ENCODE measurements around the gene GPX6. TPM values are rescaled to one million over a fixed set of nuclear protein-coding genes. Genes with fewer than 3 reads are reported as not detected.
"Not testable (repeated sequence)": the region's sequence is repeated elsewhere in the genome, so short reads cannot be mapped to it uniquely, and the experiment has no call there.

GPX6 gene
- total RNA-seq, 1 donor from 2014 or later = not detected

DNA sequence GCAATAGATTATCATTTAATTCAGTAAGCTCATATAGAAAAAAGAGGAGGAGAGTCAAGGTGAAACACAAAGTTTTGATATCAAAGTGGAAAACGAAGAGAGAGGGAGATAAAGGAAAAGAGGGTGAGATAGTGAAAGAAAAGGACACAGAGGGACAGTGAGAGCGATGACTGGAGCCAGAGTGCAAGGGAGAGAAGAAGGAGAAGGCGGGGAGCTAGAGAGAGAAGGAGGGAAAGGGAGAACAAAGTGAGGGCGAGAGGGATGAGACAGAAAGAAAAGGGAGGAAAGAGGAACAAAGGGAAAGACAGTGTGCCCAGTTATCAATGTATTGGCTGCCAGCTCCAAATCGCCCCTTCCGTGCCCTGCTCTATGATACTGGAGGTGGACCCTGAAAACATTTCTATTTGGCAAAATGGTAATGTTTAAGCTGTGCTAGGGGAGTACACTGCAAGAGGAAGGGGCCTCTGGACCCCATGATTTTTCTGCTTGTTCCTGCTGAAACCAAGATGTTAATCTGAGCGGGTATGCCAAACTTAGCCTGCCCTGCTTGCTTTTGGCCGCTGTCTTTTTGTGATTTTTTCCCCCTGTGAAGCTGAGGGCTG lies 37.9 kb upstream of the GPX6 start:
- peaks cover 5% of the 10 kb centered on the region for H3K9me3 Mint-ChIP-seq

DNA sequence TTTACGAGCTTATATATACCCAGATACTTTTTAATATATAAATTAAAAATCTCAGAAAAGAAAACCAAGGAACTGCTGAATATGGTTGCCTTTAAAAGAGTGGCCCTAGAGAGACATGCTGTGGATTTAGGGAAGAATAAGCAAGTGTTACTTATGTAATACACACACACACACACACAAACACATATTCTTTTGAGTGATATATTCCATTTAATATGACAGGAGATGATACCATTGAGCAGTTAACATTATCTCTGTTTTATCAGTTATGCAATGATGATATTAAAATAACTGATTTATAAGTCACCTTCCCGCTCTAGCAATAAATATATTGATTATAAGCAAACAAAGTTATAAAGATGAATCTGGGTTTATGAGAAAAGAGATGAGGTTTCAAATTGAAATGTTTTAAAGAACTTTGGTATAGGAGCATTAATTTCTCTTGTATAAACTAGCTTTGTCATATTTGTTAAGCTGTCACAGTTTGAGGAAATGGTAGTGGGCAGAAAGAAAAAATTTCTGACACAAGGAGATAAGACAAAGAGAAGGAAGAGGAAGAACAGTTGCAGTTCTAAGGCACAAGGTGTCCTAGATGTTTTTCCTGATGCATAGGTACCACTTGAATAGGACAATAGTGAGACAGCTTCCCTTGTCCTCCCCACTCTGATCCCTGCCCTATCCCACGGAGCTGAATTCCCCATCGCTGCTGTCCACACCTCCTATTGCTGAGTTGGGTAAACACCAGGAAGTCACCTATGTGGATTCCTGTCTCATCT lies 36.5 kb upstream of the GPX6 start:
- no peak overlapping the region for H3K27ac Mint-ChIP-seq
- no peaks in the 10 kb centered on the region for H3K36me3 Mint-ChIP-seq
- TF ChIP-seq, protein P1, sequence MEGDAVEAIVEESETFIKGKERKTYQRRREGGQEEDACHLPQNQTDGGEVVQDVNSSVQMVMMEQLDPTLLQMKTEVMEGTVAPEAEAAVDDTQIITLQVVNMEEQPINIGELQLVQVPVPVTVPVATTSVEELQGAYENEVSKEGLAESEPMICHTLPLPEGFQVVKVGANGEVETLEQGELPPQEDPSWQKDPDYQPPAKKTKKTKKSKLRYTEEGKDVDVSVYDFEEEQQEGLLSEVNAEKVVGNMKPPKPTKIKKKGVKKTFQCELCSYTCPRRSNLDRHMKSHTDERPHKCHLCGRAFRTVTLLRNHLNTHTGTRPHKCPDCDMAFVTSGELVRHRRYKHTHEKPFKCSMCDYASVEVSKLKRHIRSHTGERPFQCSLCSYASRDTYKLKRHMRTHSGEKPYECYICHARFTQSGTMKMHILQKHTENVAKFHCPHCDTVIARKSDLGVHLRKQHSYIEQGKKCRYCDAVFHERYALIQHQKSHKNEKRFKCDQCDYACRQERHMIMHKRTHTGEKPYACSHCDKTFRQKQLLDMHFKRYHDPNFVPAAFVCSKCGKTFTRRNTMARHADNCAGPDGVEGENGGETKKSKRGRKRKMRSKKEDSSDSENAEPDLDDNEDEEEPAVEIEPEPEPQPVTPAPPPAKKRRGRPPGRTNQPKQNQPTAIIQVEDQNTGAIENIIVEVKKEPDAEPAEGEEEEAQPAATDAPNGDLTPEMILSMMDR (conservative IDR thresholded peaks at IDR 0.05) = no peak
- peaks cover 31% of the 10 kb centered on the region for H3K27me3 Mint-ChIP-seq
- no peak for DNase-seq (ENCODE audit: extremely low spot score, unreplicated experiment)
- peaks cover 4% of the 10 kb centered on the region for H3K9me3 Mint-ChIP-seq
- H3K4me3 Mint-ChIP-seq = no peak overlapping the region
- H3K4me1 Mint-ChIP-seq (ENCODE audit: unreplicated experiment) = peaks cover 16% of the 10 kb centered on the region

More for the DNA sequence above, 37.9 kb upstream of the GPX6 start:
- H3K36me3 Mint-ChIP-seq = no peaks in the 10 kb centered on the region
- TF ChIP-seq, protein P1 (conservative IDR thresholded peaks at IDR 0.05) = no peak
- H3K4me3 Mint-ChIP-seq = peak overlapping the region; percentile 63
- peaks cover 16% of the 10 kb centered on the region for H3K4me1 Mint-ChIP-seq (ENCODE audit: unreplicated experiment)
- H3K27ac Mint-ChIP-seq = peak overlapping the region; percentile 75
- no peak for DNase-seq (ENCODE audit: extremely low spot score, unreplicated experiment)
- peaks cover 32% of the 10 kb centered on the region for H3K27me3 Mint-ChIP-seq

DNA sequence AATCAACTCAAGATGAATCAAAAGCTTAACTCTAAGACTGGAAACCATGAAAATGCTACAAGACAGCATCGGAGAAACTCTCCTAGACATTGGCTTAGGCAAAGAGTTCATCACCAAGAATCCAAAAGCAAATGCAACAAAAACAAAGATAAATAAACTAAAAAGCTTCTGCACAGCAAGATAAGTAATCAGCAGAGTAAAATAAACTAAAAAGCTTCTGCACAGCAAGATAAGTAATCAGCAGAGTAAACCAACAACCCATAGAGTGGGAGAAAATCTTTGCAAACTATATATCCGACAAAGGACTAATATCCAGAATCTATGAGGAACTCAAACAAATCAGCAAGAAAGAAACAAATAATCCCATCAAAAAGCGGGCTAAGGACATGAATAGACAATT lies 31.4 kb upstream of the GPX6 start:
- not testable (repeated sequence) for H3K36me3 Mint-ChIP-seq; DNase-seq (ENCODE audit: extremely low spot score, unreplicated experiment); H3K27ac Mint-ChIP-seq; H3K4me3 Mint-ChIP-seq; H3K9me3 Mint-ChIP-seq
- peaks cover 21% of the 10 kb centered on the region for H3K4me1 Mint-ChIP-seq (ENCODE audit: unreplicated experiment)
- peaks cover 16% of the 10 kb centered on the region for H3K27me3 Mint-ChIP-seq

DNA sequence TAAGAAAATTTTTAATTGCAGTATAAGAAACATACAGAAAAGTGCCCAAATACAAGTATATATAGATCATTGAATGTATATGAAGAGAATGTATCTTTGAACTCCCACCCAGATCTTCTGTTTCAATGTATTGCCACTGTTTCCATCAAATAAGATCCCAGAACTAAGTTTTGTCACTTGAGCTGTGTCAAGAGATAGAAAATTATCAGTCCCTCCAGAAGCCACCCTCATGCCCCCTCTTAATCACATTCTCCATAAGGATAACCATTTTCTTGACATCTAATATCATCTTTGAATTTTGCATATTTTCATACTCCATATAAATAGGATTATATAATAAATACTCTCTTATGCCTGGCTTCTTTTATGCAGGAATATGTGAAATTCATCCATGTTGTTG lies 30.4 kb upstream of the GPX6 start:
- Mint-ChIP-seq H3K4me3 (peak overlapping the region; percentile 37), H3K27me3 (peaks cover 16% of the 10 kb centered on the region), H3K9me3 (no peaks in the 10 kb centered on the region), H3K27ac (no peak overlapping the region), H3K4me1 (ENCODE audit: unreplicated experiment) (peaks cover 21% of the 10 kb centered on the region), H3K36me3 (no peaks in the 10 kb centered on the region)
- TF ChIP-seq, protein P1 (conservative IDR thresholded peaks at IDR 0.05) = no peak
- DNase-seq (ENCODE audit: extremely low spot score, unreplicated experiment) = no peak

DNA sequence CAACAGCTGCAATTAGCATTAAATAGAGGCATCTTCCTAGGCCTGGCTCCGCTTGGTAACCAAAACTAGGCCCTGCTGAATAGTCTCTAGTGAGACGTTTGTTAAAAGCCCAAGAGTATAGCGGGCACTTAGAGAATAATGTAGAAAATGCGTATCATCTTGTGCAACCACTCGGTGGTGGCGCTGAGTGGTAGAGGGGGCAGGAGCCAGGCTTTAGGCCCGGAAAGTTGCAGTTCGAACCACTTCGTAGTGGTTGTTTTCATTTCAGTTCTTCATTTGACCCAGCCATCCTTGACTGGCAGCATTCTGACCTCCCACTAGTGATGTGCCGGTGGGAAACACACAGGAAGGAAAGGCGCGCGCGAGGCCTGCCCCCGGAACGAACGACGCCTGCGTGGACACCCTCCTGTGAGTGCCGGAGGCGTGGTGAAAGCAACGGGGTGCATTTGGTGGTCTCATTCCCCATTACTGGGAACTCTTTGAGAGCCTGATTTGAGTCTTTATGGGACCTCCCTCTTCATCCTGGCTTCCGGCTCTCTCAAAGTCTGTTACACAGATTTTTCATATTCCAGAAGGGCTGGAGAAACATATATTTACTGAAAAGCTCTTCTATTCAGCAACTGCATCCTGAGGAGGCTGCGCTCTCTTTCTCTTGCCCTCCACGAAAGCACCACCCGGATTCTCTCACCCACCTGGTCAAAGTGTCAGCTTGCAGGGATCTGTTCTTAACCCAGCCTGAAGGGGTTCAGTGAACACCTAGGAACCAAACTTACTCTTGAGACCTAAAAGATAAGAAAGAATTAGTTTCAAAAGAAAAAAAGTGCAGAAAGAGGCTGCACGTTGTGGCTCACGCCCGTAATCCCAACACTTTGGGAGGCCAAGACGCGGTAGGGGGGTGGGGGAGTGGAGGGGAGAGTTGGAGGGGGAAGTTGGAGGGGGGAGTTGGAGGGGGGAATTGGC lies 28.3 kb upstream of the GPX6 start:
- H3K4me1 Mint-ChIP-seq (ENCODE audit: unreplicated experiment) = peaks cover 21% of the 10 kb centered on the region
- TF ChIP-seq, protein P1 (conservative IDR thresholded peaks at IDR 0.05) = no peak
- peak overlapping the region; percentile 90 for H3K4me3 Mint-ChIP-seq
- H3K36me3 Mint-ChIP-seq = no peaks in the 10 kb centered on the region
- DNase-seq (ENCODE audit: extremely low spot score, unreplicated experiment) = no peak
- no peaks in the 10 kb centered on the region for H3K9me3 Mint-ChIP-seq
- peak overlapping the region; percentile 93 for H3K27ac Mint-ChIP-seq
- peaks cover 12% of the 10 kb centered on the region for H3K27me3 Mint-ChIP-seq

Measured in type B pancreatic cell (in vitro differentiated cells).